ACC112 (cell line): ENCODE measurements around the gene FBXL15.
"Not testable (repeated sequence)": the region's sequence is repeated elsewhere in the genome, so short reads cannot be mapped to it uniquely, and the experiment has no call there.

Experiments
- H2AFZ ChIP-seq: fragments of 200-600 bp; sonication (generic); one replicate; pipeline ENCODE4 v1.6.0; 2017; ENCODE audit warnings: antibody characterized with exemption, low read length; ENCODE audit not compliant: unreplicated experiment
- H3K27ac ChIP-seq: fragments of 200-600 bp; sonication (generic); 2 replicates; pipeline ENCODE4 v1.5.1; 2014; ENCODE audit warnings: low read depth, mild to moderate bottlenecking, antibody characterized with exemption, low read length, moderate library complexity
- H3K27me3 ChIP-seq: fragments of 200-600 bp; sonication (generic); 2 replicates; pipeline ENCODE4 v1.6.1; 2014; ENCODE audit warnings: mild to moderate bottlenecking, antibody characterized with exemption, low read length, moderate library complexity, mixed read lengths; ENCODE audit not compliant: insufficient read depth
- H3K36me3 ChIP-seq: fragments of 200-600 bp; sonication (generic); 2 replicates; pipeline ENCODE4 v1.6.1; 2016; ENCODE audit warnings: mild to moderate bottlenecking, antibody characterized with exemption, low read length, moderate library complexity, mixed read lengths; ENCODE audit not compliant: insufficient read depth
- H3K4me1 ChIP-seq: fragments of 200-600 bp; sonication (generic); one replicate; pipeline ENCODE4 v1.6.1; 2016; ENCODE audit warnings: low read length, mixed read lengths; ENCODE audit not compliant: insufficient read depth, unreplicated experiment, control insufficient read depth
- H3K4me3 ChIP-seq: fragments of 200-600 bp; sonication (generic); 2 replicates; pipeline ENCODE4 v1.5.1; 2014; ENCODE audit warnings: mild to moderate bottlenecking, low read depth, low read length
- H3K79me2 ChIP-seq: fragments of 200-600 bp; sonication (generic); one replicate; pipeline ENCODE4 v1.6.0; 2016; ENCODE audit warnings: low read length; ENCODE audit not compliant: control insufficient read depth, unreplicated experiment, insufficient read depth

FBXL15 gene

DNA sequence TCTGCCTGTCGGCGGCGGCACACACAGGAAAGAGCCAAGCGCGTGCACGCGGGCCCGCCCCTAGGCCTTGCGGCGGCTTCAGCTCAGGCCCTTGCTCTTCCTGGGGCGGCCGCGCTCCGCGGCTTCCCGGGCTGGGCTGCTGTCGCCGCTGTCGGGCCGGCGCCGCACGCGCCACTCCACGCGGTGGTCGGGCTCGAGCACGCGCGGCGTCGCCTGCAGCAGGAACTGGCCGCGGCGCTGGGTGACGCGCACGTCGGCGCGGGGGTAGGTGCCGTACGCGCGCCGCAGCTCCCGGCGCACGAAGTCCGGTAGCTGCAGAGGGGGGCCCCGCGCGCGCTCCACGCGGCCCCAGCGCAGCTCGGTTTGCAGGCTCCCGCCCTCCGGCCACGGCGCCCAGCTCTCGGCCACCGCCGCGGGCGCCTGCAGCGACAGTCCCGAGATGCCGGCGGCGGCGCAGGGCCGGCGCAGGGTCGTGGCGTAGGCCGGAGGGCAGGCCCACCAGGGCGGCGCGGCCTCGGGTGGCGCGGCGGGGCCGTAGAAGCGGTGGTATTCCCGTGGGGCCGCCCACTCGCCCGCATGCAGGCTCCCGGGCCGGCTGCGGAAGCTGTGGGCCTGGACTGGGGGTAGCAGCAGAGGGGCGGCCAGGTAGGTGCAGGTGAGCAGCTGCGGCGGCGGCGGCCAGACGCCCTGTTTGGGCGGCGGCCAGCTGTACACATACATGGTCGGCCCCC is 29.9 kb downstream of the FBXL15 start:
- Histone ChIP-seq H3K4me1 (peaks cover 34% of the 10 kb centered on the region), H3K4me3 (peak overlapping the region; percentile 99), H3K36me3 (no peaks in the 10 kb centered on the region), H3K27me3 (no peaks in the 10 kb centered on the region), H3K79me2 (peaks cover 2% of the 10 kb centered on the region), H3K27ac (no peak overlapping the region), H2AFZ (peak overlapping the region; percentile 93)

DNA sequence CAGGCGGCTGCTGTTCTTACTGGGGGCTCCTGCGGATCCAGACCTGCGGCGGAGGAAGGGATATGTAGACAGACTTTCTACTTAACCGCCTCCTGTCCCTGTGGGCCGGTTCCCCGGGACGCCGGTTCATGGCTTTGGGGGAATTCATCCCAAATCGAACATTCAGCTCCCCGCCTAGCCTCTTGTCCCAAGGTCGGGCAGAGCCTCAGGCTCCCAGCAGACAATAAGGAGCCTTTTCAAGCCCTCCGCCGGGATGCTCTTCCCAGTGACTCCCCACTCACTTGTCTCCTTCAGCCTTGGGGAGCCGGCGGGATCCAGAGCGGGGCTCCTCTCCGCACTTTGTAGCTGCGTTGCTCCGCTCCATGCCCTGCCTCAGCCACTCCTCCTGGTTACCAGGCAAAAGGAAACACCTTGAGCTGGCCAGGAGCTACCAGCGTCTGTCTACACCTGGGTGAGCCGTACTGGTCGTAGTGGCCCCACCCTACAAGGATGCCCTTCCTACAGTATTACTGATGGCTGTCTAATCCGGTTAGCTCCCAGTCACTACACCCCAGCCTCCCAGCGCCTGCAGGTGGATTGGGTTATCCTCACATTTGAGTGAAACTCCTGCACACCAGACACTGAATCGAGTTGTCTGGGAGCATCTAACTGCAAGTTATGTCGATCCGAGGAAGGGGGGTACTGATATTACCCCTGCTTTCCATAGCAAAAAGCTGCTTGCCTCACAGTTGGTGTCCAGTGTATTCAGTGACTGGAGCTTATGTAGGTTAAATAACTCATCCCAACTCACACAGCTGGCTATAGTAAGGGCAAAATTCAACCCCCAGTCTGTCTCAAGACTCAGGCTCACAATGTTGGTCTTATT is 30.7 kb downstream of the FBXL15 start, which contains the start of gene C10orf95:
C10orf95 (minus strand) TSS at position 439 of the 865 bp plus-strand sequence. CDS start 450 bp downstream, outside the sequence.
- H2AFZ ChIP-seq: peak within 1 kb of the TSS; percentile 93

DNA sequence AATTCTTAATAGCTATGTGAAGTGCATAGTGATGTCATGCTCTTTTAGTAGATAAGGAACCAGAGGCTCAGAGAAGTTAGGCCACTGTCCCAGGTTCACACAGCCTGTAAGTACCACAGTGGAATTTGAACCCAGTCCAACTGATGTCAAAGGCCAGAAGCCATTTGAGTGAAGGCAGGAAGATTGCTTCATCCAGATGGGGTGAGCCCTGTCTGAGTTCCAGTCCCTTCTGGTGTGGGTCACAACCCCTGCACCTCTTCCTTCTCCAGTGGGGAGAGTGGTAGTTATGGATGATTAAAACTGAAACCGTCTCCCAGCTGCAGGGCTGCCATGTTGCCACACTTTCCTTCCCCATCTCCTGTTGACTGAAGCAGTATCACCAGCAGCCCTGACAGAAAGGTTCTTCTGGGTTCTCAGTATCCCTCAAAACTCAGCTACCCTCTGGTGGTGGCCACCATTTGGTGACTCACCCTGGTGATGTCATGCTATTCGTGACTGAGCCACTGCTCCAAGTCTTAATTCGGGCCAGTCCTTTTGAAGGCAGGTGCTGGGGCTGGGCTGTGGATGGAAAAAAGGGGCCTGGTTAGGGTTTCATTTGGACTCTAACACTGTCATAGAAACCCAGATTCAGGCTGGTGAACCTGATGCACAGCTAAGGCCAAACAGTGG is 32.2 kb downstream of the FBXL15 start:
- H3K79me2 ChIP-seq: peaks cover 2% of the 10 kb centered on the region
- no peak overlapping the region for H2AFZ ChIP-seq
- no peaks in the 10 kb centered on the region for H3K27me3 ChIP-seq
- H3K27ac ChIP-seq: peak overlapping the region; percentile 70
- peaks cover 44% of the 10 kb centered on the region for H3K4me1 ChIP-seq
- H3K4me3 ChIP-seq: 0 out of 2 replicates have a peak overlapping the region, but pooled peaks have one; percentile 9
- H3K36me3 ChIP-seq: no peaks in the 10 kb centered on the region

More for the DNA sequence above, 30.7 kb downstream of the FBXL15 start, which contains the start of gene C10orf95:
- no peaks in the 10 kb centered on the region for H3K27me3 ChIP-seq
- peaks cover 2% of the 10 kb centered on the region for H3K79me2 ChIP-seq
- H3K27ac ChIP-seq: peak within 1 kb of the TSS; percentile 70; the same call in 1 of the 2 replicates
- peak within 1 kb of the TSS; percentile 99 for H3K4me3 ChIP-seq
- H3K4me1 ChIP-seq: peaks cover 42% of the 10 kb centered on the region
- H3K36me3 ChIP-seq: no peaks in the 10 kb centered on the region

DNA sequence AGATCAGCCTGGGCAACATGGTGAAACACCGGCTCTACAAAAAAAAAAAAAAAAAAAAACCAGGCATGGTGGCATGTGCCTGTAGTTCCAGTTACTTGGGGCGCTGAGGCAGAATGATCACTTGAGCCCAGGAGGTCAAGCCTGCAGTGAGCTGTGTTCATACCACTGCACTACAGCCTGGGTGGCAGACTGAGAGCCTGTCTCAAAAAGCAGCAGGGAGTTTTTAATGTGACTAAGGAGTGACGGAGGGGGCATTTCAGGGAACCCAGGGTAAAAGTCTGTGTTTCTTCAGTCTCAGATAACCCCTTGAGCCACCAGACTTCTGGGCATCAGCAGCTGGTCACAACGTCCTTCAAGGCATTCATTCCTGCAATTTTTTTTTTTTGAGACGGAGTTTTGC is 32.9 kb downstream of the FBXL15 start:
- H2AFZ ChIP-seq: no peak overlapping the region
- H3K79me2 ChIP-seq: peaks cover 2% of the 10 kb centered on the region
- H3K4me1 ChIP-seq: peaks cover 44% of the 10 kb centered on the region
- H3K4me3 ChIP-seq: 0 out of 2 replicates have a peak overlapping the region, but pooled peaks have one; percentile 13
- peak overlapping the region; percentile 70 for H3K27ac ChIP-seq
- no peaks in the 10 kb centered on the region for H3K27me3 ChIP-seq
- no peaks in the 10 kb centered on the region for H3K36me3 ChIP-seq

DNA sequence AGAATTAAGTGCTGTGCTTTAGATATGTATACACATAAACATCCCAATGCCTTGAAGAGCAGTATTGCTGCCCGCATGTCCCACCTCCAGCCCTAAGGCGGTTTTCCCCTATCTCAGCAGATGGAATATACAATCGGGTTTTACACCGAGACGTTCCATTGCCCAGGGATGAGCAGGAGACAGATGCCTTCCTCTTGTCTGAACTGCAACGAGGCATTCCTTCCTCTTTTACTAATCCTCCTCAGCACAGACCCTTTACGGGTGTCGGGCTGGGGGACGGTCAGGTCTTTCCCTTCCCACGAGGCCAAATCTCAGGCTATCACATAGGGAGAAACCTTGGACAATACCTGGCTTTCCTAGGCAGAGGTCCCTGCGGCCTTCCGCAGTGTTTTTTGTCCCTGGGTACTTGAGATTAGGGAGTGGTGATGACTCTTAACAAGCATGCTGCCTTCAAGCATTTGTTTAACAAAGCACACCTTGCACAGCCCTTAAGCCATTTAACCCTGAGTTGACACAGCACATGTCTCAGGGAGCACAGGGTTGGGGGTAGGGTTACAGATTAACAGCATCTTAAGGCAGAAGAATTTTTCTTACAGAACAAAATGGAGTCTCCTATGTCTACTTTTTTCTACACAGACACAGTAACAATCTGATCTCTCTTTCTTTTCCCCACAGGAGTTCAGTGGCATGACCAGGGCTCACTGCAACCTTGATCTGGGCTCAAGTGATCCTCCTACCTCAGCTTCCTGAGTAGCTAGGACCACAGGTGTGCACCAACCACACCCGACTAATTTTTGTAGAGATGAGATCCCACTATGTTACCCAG is 34.2 kb downstream of the FBXL15 start:
- H2AFZ ChIP-seq, H3K79me2 ChIP-seq, H3K4me3 ChIP-seq, H3K36me3 ChIP-seq, H3K27me3 ChIP-seq: not testable (repeated sequence)
- peak overlapping the region; percentile 70 for H3K27ac ChIP-seq
- peaks cover 44% of the 10 kb centered on the region for H3K4me1 ChIP-seq

DNA sequence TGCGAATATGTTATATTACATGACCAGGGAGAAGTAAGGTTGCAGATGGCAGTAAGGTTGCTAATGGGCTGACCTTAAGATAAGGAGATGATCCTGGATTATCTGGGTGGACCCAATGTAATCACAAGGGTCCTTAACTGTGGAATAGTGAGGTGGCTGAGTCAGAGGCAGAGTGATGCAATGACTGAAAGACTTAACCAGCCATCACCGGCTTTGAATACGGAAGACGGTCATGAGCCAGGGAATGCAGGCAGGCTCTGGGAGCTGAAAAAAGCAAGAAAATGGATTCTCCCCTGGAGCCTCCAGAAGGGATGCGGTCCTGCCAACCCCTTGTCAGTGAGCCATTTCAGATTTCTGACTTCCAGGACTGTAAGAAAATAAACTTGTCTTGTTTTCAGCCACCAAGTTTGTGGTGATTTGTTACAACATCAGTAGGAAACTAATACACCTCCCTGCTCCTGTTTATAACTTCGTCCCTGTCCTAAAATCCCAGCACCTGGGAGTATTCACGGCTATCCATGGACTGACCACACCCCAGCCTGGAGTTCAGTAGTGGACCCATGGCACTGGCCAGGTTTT is 35.3 kb downstream of the FBXL15 start:
- no peak overlapping the region for H3K4me3 ChIP-seq
- peaks cover 44% of the 10 kb centered on the region for H3K4me1 ChIP-seq
- peak overlapping the region; percentile 62 for H2AFZ ChIP-seq
- H3K27me3 ChIP-seq: no peaks in the 10 kb centered on the region
- no peaks in the 10 kb centered on the region for H3K36me3 ChIP-seq
- H3K79me2 ChIP-seq: peaks cover 2% of the 10 kb centered on the region
- peak overlapping the region; percentile 65 for H3K27ac ChIP-seq

DNA sequence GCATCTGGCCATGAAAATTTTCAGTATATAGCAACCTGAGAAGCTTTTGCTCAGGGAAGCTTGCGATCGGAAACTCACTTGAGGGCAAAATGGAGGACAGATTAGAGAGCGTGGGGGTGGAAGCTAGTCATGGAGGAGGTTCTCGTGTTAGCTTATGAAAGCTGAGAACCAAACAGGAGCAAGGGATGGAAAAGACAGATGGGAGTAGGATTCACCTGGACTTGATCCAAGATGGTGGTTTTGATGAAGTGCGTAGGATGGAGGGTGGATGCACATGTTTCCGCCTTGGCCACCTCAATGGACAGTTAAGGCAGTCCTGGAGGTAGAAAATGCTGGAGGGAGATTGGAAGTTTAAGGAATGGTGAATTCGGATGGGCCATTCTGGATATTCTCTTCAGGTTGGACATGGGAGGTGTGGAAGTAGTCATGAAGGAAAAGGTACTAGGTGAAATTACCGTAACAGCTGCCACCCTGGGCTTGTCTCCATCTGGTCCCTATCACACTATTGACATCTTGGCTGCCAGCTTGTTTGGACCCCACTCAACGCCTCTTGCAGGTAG is 37.0 kb downstream of the FBXL15 start:
- H3K27ac ChIP-seq: no peak overlapping the region
- peaks cover 34% of the 10 kb centered on the region for H3K4me1 ChIP-seq
- H2AFZ ChIP-seq: no peak overlapping the region
- H3K4me3 ChIP-seq: no peak overlapping the region
- H3K36me3 ChIP-seq: no peaks in the 10 kb centered on the region
- no peaks in the 10 kb centered on the region for H3K27me3 ChIP-seq
- H3K79me2 ChIP-seq: no peaks in the 10 kb centered on the region

DNA sequence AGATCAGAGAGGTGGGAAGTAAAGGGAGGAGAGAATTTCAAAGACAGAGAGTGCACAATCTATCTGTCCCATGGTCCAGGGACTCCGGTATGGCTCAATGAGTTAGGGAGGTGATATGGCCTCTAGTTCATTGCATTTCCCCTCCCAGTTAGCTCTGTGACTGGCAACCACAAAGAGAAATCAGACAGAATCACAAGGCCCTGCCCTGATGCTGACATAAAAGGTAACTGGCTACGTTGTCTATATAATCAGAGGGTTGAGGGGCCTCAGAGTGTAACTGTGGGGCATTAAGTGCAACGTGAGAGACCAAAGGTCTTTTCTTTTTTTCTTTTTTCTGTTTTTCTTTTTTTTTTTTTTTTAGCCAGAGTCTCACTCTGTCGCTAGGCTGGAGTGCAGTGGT is 38.0 kb downstream of the FBXL15 start:
- no peaks in the 10 kb centered on the region for H3K79me2 ChIP-seq
- no peaks in the 10 kb centered on the region for H3K36me3 ChIP-seq
- H3K4me1 ChIP-seq: peaks cover 24% of the 10 kb centered on the region
- H3K27me3 ChIP-seq: no peaks in the 10 kb centered on the region
- no peak overlapping the region for H2AFZ ChIP-seq
- H3K27ac ChIP-seq: no peak overlapping the region
- H3K4me3 ChIP-seq: no peak overlapping the region

DNA sequence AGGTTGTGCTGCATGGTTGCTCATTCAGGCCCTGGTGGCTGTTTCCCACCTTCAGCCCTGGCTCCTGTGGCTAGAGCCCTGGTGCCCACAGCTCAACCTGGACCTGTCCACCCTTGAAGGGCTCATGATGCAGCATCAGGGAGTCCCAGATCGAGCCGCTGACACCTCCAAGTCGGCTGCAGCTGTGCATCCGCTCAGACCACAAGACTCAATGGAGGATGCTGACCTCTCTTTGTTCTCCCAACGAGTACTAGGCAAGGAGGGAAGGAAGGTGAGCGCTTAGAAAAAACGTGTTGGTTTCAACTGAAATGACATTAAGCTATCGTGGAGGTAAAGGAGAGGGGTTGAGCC is 40.2 kb downstream of the FBXL15 start:
- no peaks in the 10 kb centered on the region for H3K79me2 ChIP-seq
- H3K4me3 ChIP-seq: peak overlapping the region; percentile 70
- no peaks in the 10 kb centered on the region for H3K36me3 ChIP-seq
- H3K27ac ChIP-seq: no peak overlapping the region
- H3K27me3 ChIP-seq: no peaks in the 10 kb centered on the region
- peaks cover 7% of the 10 kb centered on the region for H3K4me1 ChIP-seq
- peak overlapping the region; percentile 63 for H2AFZ ChIP-seq
